Vagina (tissue), 2 donors: Measurements from ENCODE around the gene TFDP2.

Experiments
- POLR2A ChIP-seq, 2 donors: fragments of 450-650 bp; IDR thresholded peaks; one replicate each; pipeline ENCODE4 v1.6.1; 2017; ENCODE audit warnings: antibody characterized with exemption in 2 of 2, mild to moderate bottlenecking in 2 of 2, moderate library complexity in 2 of 2
- POLR2AphosphoS5 ChIP-seq, 2 donors: sonication (generic); formaldehyde crosslinking; IDR thresholded peaks; one replicate each; pipeline ENCODE4 v1.9.0; 2017; ENCODE audit warnings: antibody characterized with exemption in 2 of 2, mild to moderate bottlenecking in 2 of 2, low read depth in 1 of 2; ENCODE audit not compliant: insufficient read depth in 1 of 2
- TF ChIP-seq, protein P1 (sequence below), 3 experiments: fragments of 450-650 bp in 2 of 3; fragments of 200-600 bp in 1 of 3; sonication (generic) in 1 of 3; IDR thresholded peaks; one replicate each; pipeline ENCODE4 v1.5.1; 2017 to 2019; ENCODE audit warnings: antibody characterized with exemption in 3 of 3, mild to moderate bottlenecking in 2 of 3, moderate library complexity in 2 of 3

DNA sequence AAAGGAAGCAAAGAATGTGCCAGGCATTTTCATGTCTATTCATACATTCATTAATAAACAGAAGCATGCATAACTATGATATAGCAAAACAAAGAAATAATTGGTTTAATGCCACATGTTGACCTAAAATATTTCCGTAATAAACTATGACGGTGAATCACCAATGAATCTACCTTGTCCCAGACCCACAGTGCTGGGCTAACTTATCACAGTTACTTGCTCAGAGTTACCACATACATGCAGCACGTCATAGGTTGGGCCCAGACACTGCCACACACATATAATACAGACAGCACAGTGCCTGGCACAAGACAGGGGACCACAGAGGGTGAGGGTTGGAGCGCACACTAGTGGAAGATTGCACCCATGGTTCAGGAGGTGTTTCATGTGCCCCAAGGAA lies 186.0 kb downstream of the TFDP2 start:
- TF ChIP-seq, protein P1, sequence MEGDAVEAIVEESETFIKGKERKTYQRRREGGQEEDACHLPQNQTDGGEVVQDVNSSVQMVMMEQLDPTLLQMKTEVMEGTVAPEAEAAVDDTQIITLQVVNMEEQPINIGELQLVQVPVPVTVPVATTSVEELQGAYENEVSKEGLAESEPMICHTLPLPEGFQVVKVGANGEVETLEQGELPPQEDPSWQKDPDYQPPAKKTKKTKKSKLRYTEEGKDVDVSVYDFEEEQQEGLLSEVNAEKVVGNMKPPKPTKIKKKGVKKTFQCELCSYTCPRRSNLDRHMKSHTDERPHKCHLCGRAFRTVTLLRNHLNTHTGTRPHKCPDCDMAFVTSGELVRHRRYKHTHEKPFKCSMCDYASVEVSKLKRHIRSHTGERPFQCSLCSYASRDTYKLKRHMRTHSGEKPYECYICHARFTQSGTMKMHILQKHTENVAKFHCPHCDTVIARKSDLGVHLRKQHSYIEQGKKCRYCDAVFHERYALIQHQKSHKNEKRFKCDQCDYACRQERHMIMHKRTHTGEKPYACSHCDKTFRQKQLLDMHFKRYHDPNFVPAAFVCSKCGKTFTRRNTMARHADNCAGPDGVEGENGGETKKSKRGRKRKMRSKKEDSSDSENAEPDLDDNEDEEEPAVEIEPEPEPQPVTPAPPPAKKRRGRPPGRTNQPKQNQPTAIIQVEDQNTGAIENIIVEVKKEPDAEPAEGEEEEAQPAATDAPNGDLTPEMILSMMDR (IDR thresholded peaks at IDR 0.05) = no peak
- TF ChIP-seq POLR2A (IDR thresholded peaks at IDR 0.05) (no peak), POLR2AphosphoS5 (IDR thresholded peaks at IDR 0.05; ENCODE audit: insufficient read depth in 1 of 2, low read depth in 1 of 2) (no peak)
